Activated T-helper 2 cell treated with anti-CD3 and anti-CD28 coated beads, Interferon-gamma antibody, Interleukin-2, Interleukin-4, amounts not matched to agents 10 μg/mL and 5 μg/mL and 100 μg/mL, durations not matched to agents 14 hours and 24 hours and 36 hours (primary cell): ENCODE measurements around the gene SPINT2. TPM values are rescaled to one million over a fixed set of nuclear protein-coding genes. Genes with fewer than 3 reads are reported as not detected.
"Not testable (repeated sequence)": the region's sequence is repeated elsewhere in the genome, so short reads cannot be mapped to it uniquely, and the experiment has no call there.

ENCODE experiments used
- DNase-seq: peaks from one replicate; pipeline ENCODE4 v3.0.0; 2021; ENCODE audit warnings: low spot score
- H3K27ac Mint-ChIP-seq: one replicate; pipeline ENCODE4 v1.8.0; 2021; ENCODE audit warnings: mixed read lengths
- H3K27me3 Mint-ChIP-seq: one replicate; pipeline ENCODE4 v1.8.0; 2021; ENCODE audit warnings: low read depth, mixed read lengths
- H3K36me3 Mint-ChIP-seq: one replicate; pipeline ENCODE4 v1.8.0; 2021; ENCODE audit warnings: low read depth, mixed read lengths
- H3K4me1 Mint-ChIP-seq: one replicate; pipeline ENCODE4 v1.8.0; 2021; ENCODE audit warnings: low read depth, mixed read lengths
- H3K4me3 Mint-ChIP-seq: one replicate; pipeline ENCODE4 v1.8.0; 2021; ENCODE audit warnings: low read depth, mild to moderate bottlenecking, moderate library complexity, mixed read lengths
- H3K9me3 Mint-ChIP-seq: one replicate; pipeline ENCODE4 v1.8.0; 2021; ENCODE audit warnings: mixed read lengths
- intact Hi-C: fragments of 100-400 bp; cut with micrococcal nuclease; formaldehyde crosslinking; loops from one replicate; pipeline ENCODE4 v1.15.1; 2023
- total RNA-seq: library from RNA; stranded (reverse); gene quantifications from 2 replicates; pipeline ENCODE4 v1.2.3, GENCODE V29; 2022

SPINT2 gene
- total RNA-seq, 1 donor from 2014 or later = 161 TPM

DNA sequence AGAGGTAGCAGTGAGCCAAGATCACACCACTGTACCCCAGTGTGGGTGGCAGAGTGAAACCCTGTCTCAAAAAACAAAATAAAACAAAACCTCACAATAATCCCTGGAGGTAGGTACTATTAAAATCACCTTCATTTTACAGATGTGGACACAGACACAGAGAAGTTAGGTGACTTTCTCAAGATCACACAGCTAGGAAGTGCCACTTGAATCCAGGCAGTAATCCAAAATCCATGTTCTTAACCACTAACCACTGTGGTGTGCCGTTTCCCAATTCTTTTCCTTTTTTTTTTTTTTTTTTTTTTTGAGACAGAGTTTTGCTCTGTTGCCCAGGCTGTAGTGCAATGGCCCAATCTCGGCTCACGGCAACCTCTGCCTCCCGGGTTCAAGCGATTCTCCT is 17.2 kb upstream of the SPINT2 start:
- Mint-ChIP-seq H3K27ac (no peak overlapping the region), H3K4me1 (peaks cover 15% of the 10 kb centered on the region), H3K9me3 (no peaks in the 10 kb centered on the region), H3K27me3 (no peaks in the 10 kb centered on the region), H3K36me3 (peaks cover 14% of the 10 kb centered on the region), H3K4me3 (no peak overlapping the region)
- intact Hi-C loops = no loop called here
- no peak for DNase-seq

DNA sequence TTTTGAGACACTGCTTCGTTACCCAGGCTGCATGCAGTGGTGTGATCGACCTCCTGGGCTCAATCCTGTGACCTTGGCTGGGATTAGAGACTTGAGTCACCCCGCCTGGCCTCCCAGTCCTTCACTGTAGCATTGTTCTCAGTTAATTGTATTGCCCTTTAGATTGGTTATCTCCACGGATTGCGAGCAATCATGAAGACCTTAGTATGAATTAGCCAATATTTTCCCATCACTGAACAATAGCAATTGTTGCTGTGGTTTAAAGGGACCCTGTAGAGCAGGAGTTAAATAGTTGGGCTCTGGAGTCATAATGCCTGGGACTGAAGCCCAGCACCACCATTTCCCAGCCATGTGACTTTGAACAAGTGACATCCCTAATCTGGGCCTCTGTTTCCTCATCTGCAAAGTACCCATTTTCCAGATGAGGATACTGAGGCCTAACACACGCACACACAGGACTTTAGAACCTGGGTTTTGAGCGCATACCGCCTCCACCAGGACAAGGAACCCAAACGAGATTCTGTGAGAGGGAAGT is 16.6 kb upstream of the SPINT2 start:
- Mint-ChIP-seq H3K9me3 (no peaks in the 10 kb centered on the region), H3K4me3 (no peak overlapping the region), H3K36me3 (peaks cover 14% of the 10 kb centered on the region), H3K4me1 (peaks cover 18% of the 10 kb centered on the region), H3K27ac (no peak overlapping the region), H3K27me3 (no peaks in the 10 kb centered on the region)
- DNase-seq = no peak
- intact Hi-C loops = no loop called here

DNA sequence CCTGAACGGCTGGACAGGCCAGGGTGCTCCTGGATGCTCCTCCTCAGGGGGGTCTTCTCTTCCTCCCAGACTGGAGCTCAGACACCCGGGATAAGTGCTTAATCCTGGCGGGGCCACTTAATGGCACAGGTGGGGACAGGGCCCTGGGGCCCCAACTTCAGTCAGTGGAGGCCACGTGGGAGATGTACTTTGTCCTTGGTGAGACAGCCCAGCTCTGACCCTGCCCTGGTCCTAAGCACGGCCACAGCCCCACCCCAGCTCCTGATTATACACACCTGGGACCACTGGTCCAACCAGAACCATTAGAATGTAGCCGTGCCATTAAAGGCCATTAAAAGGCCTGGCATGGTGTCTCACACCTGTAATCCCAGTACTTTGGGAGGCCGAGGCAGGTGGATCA is 16.0 kb upstream of the SPINT2 start:
- Mint-ChIP-seq H3K4me1 (peaks cover 18% of the 10 kb centered on the region), H3K36me3 (peaks cover 14% of the 10 kb centered on the region), H3K27me3 (no peaks in the 10 kb centered on the region), H3K4me3 (no peak overlapping the region), H3K9me3 (no peaks in the 10 kb centered on the region), H3K27ac (no peak overlapping the region)
- intact Hi-C loops = no loop called here
- no peak for DNase-seq

DNA sequence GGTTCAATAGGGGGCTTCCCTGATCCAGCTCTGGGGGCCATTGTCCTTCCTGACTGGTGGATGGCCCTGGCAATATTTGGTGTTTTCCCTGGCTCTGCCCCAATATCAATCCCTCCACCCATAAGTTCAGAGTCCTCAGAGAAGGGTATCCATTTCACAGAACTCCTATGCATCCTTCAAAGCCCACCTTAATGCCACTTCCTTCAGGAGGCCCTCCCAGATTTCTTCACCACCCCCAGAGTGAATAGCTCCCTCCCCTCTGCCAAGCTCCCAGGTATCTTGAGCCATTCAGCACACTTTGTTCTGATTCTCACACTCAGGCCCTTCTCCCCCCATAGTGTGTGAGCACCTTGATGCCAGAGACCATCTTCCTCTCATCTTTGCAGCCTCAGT is 13.9 kb upstream of the SPINT2 start:
- Mint-ChIP-seq H3K36me3 (peaks cover 23% of the 10 kb centered on the region), H3K27me3 (no peaks in the 10 kb centered on the region), H3K4me3 (no peak overlapping the region), H3K27ac (no peak overlapping the region), H3K9me3 (no peaks in the 10 kb centered on the region), H3K4me1 (peaks cover 20% of the 10 kb centered on the region)
- intact Hi-C loops = no loop called here
- DNase-seq = no peak

GRCh38 chr19:38250821-38251563 is 13.4 kb upstream of the SPINT2 start:
- H3K27ac Mint-ChIP-seq = no peak overlapping the region
- peaks cover 20% of the 10 kb centered on the region for H3K4me1 Mint-ChIP-seq
- H3K9me3 Mint-ChIP-seq = no peaks in the 10 kb centered on the region
- no peaks in the 10 kb centered on the region for H3K27me3 Mint-ChIP-seq
- H3K4me3 Mint-ChIP-seq = no peak overlapping the region
- H3K36me3 Mint-ChIP-seq = peaks cover 26% of the 10 kb centered on the region
- intact Hi-C loops = no loop called here
- no peak for DNase-seq

GRCh38 chr19:38251564-38252051 is 12.8 kb upstream of the SPINT2 start:
- intact Hi-C loops = no loop called here
- H3K27ac Mint-ChIP-seq = peak overlapping the region; percentile 42

GRCh38 chr19:38252385-38252784 is 12.0 kb upstream of the SPINT2 start:
- Mint-ChIP-seq H3K27ac (no peak overlapping the region), H3K9me3 (no peaks in the 10 kb centered on the region), H3K4me1 (peaks cover 18% of the 10 kb centered on the region), H3K27me3 (no peaks in the 10 kb centered on the region), H3K36me3 (peaks cover 26% of the 10 kb centered on the region), H3K4me3 (peak overlapping the region; percentile 68)
- no peak for DNase-seq
- intact Hi-C loops = no loop called here

More at GRCh38 chr19:38251564-38252051, 12.8 kb upstream of the SPINT2 start:
- H3K4me1 Mint-ChIP-seq = peaks cover 18% of the 10 kb centered on the region
- H3K4me3 Mint-ChIP-seq = peak overlapping the region; percentile 54
- no peak for DNase-seq
- H3K36me3 Mint-ChIP-seq = peaks cover 26% of the 10 kb centered on the region
- no peaks in the 10 kb centered on the region for H3K9me3 Mint-ChIP-seq
- H3K27me3 Mint-ChIP-seq = no peaks in the 10 kb centered on the region

- Mint-ChIP-seq H3K36me3 (peaks cover 26% of the 10 kb centered on the region), H3K27ac (peak overlapping the region; percentile 33), H3K4me1 (peaks cover 20% of the 10 kb centered on the region), H3K27me3 (no peaks in the 10 kb centered on the region), H3K9me3 (no peaks in the 10 kb centered on the region), H3K4me3 (peak overlapping the region; percentile 68)
- DNase-seq = no peak
- intact Hi-C loops = no loop called here
Measured at GRCh38 chr19:38252941-38253691, 11.3 kb upstream of the SPINT2 start.

- no peak for DNase-seq
- H3K36me3 Mint-ChIP-seq = peaks cover 26% of the 10 kb centered on the region
- peaks cover 21% of the 10 kb centered on the region for H3K4me1 Mint-ChIP-seq
- peak overlapping the region; percentile 68 for H3K4me3 Mint-ChIP-seq
- H3K27ac Mint-ChIP-seq = no peak overlapping the region
- no peaks in the 10 kb centered on the region for H3K27me3 Mint-ChIP-seq
- H3K9me3 Mint-ChIP-seq = no peaks in the 10 kb centered on the region
- intact Hi-C loops = no loop called here
Measured at GRCh38 chr19:38253788-38254187, 10.6 kb upstream of the SPINT2 start.

DNA sequence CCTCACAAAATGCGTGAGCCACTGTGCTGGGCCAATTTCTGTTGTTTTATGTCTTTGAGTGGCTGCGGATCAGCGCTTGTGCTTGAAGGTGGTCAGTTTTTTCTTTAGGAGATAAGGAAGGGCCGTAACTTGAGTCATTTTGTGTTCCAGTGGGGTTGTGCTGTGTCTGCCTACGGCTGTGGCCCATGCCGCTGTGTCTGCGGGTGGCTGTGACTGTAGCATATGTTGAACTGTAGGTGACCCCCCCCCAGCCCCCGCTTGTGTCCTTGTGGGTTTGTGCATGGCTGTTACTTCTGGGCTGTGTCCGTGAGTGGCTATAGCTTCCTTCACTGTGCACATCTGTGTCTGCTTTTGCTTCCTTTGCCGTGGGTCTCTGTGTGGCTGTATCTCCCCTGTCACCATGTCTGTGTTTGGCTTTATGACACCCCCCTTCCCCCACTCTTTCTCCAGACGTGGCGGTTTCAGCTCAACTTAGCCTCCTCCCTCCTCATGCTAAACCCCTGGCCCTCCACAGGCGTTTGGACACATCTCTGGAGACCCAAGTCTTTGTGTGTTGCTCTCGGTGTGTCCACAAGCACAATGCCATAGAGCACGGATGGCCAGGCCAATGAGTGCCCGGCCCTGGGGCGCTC is 8.9 kb upstream of the SPINT2 start:
- Mint-ChIP-seq H3K36me3 (peaks cover 18% of the 10 kb centered on the region), H3K9me3 (no peaks in the 10 kb centered on the region), H3K4me1 (peaks cover 23% of the 10 kb centered on the region), H3K4me3 (peak overlapping the region; percentile 84), H3K27ac (peak overlapping the region; percentile 64), H3K27me3 (no peaks in the 10 kb centered on the region)
- intact Hi-C loops = loop anchor here (1.0 to 5.0 kb wide), 2 partner anchors 9 to 82 kb away; partner anchors contain the start of genes CATSPERG and SPINT2
- no peak for DNase-seq

DNA sequence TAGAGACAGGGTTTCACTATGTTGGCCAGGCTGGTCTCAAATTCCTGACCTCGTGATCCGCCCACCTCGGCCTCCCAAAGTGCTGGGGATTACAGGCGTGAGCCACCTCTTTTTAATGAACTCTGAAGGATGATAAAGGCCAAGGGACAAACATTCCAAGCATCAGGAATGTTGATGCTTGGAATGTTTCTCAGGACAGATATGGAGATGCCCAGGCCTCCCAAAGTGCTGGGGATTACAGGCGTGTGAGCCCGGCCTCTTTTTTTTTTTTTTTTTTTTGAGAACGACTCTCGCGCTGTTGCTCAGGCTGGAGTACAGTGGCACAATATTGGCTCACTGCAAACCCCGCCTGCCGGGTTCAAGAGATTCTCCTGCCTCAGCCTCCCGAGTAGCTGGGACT is 2.4 kb upstream of the SPINT2 start:
- H3K9me3 Mint-ChIP-seq, DNase-seq, H3K27ac Mint-ChIP-seq, H3K4me3 Mint-ChIP-seq, intact Hi-C loops, H3K36me3 Mint-ChIP-seq, H3K27me3 Mint-ChIP-seq: not testable (repeated sequence)
- H3K4me1 Mint-ChIP-seq = peaks cover 36% of the 10 kb centered on the region

- Mint-ChIP-seq H3K36me3 (peaks cover 10% of the 10 kb centered on the region), H3K4me1 (peaks cover 44% of the 10 kb centered on the region), H3K27ac (peak overlapping the region; percentile 98), H3K27me3 (no peaks in the 10 kb centered on the region), H3K4me3 (peak overlapping the region; percentile 68), H3K9me3 (no peaks in the 10 kb centered on the region)
- DNase-seq = no peak
- intact Hi-C loops = no loop called here
Measured at GRCh38 chr19:38262585-38263268, 1.6 kb upstream of the SPINT2 start.
